GM19397 (cell line): ENCODE measurements around the gene FGF16.
"Not testable (repeated sequence)": the region's sequence is repeated elsewhere in the genome, so short reads cannot be mapped to it uniquely, and the experiment has no call there.

Experiments used
- ATAC-seq: cut with Tn5 transposase; IDR thresholded peaks from one replicate; pipeline ENCODE4 v1.9.1; 2021; ENCODE audit warnings: mild to moderate bottlenecking, moderate library complexity; ENCODE audit not compliant: unreplicated experiment

FGF16 gene

DNA sequence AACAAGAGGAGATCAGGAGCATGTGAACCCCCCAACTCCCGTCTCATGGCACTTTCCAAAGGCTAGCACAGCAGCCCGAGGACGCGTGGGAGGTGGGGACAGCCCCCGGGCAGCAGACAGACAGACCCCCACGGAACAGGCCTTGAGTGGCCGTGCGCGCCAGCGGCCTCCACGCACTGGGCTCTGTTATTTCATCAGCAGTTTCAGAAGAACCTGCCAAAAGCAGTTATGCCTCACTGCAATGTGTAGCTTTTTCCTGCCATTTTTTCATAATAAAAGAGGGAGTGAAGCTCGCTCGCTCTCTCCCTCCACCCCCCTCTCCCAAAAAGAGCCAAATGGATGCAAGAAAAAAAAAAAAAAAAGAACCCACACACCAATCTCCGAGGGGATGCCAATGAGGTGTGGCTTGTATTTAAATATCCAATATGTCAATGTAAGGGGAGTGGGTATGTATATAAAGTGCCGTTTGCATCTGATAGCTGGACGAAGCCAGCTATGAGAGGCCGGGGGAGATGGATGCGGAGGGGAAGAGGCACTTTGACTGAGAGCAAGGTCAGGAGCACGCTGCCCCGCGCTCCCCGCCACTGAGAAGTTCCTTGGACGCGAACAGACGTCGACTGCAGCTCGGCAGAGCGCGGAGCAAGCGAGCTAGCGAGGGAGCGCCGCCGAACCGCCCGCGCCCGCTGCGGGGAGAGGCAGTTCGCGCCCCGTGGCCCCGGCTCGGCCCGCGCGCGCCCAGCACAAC, at the start of gene FGF16:
TSS of gene FGF16 (plus strand) at position 482 of the 745 bp plus-strand sequence. CDS start 286 bp downstream, outside the sequence.
- ATAC-seq = peak; percentile 41

DNA sequence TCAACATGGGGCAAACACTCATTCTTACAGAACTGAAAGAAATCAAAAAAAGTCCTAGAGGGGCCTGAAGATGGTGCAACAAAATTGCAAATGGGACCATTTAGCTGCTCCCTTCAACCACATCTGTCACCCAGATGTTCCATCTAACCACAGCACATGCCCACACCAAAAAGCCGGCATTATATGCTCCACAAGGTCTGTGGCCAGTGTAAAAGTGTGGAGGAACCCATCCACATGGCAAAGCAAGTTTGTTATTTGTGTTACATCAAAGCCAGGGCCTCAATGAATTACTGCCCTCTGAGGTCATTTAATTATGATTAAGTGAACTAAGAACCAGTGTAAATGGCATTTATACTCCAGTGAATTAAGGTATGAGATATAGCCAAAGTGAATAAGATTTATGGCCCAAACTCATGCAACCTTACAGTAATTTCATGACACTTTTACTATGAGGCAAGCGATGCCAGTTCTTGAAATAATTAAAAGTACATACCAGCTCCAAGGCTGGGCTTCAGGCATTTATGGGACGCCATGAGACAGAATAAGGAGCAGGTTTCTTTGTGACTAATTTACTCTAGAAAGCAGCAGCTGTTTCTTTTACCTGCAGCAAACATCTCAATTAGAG, 48.7 kb upstream of the FGF16 start:
- no peak for ATAC-seq

DNA sequence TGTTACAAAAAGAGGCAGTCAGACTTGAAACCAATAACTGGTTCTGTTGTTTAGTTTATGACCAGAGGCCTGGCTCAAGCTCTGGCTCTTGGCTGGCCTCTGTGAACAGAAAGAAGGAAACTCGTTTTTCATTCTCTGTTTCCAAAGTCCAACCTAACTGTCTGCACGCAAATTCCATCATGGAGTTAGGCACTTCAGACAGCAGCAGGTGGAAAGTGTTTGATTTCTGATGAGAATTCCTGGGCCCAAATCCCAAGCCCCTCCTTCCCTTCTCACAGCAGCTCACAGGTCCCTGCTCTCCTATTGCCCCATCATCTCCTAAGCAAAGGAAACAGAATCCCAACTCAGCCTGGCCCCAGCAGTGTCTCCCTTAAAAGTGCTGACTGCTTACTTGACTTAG, 42.8 kb upstream of the FGF16 start:
- ATAC-seq = no peak

DNA sequence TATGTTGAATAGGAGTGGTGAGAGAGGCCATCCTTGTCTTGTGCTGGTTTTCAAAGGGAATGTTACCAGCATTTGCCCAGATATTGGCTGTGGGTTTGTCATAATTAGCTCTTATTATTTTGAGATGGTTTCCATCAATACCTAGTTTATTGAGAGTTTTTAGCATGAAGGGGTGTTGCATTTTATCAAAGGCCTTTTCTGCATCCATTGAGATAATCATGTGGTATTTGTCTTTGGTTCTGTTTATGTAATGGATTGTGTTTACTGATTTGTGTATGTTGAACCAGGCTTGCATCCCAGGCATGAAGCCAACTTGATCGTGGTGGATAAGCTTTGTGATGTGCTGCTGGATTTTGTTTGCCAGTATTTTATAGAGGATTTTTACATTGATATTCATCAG, 39.4 kb upstream of the FGF16 start:
- ATAC-seq = not testable (repeated sequence)

DNA sequence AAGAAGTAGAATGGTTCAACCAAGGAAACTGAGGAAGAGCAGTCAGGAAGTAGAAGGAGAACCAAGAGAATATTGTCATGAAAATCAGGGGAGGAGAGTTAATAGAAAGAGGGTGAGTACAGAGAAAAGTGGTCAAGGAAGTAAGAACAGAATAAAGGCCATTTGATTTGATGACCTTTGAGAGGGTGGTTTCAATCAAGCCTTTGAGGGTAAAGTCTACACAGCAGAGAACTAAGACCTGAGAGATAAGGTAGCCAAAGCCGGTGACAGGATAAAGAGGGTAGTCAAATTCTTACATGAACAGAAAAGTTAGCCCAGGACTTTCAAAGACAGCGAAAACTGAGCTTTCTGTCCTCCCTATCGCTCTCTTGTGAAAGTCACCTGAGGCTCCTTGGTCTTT, 34.6 kb upstream of the FGF16 start:
- ATAC-seq = no peak

DNA sequence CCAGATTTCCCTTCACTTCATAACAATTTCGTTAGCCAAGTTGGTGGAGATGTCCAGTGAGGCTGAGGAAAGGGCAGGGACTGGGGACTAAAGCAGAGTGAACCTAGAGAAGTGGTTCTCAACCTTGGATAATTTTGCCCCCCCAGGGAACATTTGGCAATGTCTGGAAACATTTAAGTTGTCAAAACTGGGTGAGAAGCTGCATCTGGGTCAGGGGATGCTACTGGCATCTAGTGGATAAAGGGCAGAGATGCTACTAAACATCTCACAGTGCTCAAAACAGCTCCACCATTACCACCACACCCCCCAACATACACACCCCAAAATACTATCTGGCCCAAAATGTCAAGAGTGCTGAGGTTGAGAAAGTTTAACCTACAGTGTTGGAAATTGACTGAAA, 32.0 kb upstream of the FGF16 start:
- ATAC-seq = no peak

DNA sequence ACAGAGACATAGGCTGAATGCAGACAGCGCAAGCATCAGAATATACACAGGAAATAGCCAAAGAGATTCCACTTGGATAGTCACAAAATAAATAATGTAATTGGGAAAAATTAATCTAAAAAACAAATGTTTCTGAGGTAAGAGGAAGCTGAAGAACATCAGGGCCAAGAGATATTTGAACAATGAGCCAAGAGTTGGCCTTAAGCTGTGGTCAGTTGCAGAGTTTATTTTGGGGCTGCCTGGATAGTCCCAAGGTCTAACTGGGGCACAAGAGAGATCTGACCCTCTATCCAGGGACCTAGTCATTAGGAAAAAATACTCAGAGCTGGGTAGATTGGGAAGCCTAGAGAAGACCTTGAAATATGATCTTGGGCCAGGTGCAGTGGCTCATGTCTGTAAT, 31.3 kb upstream of the FGF16 start:
- no peak for ATAC-seq

DNA sequence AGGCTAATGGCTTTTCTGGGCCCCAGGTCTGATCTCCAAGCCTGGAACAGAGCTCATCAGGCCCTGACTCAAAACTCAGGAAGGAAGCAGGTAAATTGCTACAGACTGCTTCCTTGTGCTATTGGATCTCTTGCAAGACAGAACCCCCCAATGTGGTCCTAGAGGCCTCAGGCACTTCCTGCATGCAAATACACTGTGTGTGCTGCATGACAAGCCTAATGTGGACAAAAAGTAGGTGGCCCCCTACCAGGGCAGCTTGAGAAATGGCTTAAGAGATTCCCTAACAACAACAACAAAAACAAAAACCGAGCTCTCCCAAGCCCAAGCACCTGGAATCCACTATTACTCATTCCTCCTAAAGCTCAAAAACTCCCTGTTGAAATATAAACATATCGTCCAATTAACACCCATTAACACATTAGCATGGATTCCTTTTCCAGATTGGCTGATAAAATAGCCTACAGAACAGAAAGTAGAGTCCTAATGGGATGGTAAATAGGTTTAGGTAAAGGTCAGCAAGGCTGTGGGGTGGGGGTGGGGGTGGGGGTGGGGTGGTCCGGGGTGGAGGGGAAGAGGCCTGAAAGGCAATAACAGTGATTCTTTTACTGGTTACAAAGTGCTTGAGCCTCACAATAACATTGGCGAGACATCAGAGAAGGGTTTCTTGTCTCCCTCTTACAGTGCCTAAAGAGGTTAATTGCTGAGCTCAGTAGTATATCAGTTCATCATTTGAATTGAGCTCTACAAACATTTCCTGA, 24.1 kb upstream of the FGF16 start:
- ATAC-seq = no peak

DNA sequence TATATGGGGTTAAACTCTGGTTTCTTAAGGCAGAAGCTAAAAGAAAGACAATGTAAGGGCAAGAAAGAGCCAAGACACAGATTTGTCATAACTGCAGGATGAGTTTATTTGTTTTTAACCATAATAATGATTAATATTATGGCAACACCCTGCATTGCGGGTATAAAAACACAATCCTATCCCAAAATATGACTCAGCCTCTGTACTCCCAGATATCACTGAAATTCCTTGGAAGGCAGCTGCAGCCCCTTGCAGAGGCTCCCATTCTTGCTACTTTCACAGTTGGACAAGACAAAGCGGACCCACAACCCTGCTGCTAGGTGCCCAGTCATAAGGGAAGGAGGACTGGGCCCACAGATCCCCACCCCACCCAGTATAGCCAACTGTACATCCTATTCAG, 20.4 kb upstream of the FGF16 start:
- ATAC-seq = no peak

DNA sequence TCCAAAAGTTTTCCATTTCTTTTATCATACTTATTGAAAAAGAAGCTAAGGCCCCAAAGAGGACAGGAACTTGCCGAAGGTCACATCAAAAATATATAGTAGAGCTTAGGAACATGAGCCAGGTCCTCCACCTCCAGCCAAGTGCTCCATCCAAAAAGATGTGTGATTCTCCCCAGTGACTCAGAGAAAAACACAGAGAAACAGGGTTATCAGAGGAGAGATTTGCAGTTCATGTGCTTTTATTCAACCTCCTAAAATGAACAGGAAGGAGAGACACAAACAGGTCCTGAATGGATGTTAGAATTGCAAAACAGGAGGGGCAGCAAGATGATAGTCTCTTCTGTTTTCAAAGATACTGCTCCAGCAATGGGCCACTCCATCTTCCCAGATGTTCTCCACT, 19.6 kb upstream of the FGF16 start:
- no peak for ATAC-seq

DNA sequence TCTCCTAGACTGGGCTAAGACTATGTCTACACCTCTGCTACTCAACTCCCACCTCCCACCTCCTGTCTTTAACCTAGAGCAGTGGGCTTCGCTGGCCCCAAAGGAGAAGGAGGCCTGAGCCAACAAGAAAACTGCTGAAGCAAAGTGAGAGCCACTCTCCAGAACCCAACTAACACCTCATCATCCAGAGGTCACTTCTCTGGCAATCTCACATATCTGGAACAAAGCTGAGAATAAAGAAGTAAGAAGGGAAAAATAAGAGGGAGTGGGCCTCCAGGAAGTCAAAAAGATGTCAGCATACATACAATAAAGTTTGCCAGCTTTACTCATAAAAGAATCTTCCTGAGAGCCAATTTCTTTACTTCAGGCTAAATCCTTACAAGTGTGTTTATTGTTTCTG, 18.6 kb upstream of the FGF16 start:
- ATAC-seq = no peak

DNA sequence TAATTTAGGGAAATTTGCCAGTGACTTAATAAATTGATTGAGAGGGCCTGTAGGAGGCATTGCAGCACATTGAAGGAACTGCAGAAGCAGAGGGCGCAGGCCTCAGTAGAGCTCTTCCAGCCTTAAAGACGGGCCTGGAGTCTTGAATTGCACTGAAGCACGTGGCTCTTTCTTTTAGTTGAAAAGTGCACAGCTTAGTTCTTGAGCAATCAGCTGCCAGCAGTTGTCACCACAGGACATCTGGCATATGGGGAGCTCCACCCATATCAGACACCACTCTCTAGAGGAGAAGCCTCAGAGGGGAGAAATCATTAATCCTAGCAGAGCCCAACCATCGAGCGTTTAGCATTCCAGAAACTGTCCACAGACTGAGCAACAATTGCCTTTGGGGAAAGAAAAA, 16.0 kb upstream of the FGF16 start:
- ATAC-seq = no peak

DNA sequence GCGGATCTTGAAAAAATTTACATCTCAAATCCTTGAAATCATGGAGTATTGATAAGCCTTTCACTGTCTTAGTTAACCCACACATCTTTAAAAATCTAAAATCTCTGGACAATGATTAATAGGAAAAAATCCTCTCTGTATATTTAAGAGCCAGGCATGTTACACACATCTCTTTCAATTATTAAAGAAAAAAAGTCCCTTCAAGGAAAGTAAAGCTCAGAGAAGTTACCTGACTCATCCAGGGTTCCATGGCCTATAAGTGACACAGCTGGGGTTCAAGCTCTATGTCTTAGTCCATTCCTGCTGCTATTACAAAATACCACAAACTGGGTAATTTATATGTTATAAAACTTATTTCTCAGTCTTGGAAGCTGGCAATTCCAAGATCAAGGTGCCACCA, 14.2 kb upstream of the FGF16 start:
- ATAC-seq = no peak

DNA sequence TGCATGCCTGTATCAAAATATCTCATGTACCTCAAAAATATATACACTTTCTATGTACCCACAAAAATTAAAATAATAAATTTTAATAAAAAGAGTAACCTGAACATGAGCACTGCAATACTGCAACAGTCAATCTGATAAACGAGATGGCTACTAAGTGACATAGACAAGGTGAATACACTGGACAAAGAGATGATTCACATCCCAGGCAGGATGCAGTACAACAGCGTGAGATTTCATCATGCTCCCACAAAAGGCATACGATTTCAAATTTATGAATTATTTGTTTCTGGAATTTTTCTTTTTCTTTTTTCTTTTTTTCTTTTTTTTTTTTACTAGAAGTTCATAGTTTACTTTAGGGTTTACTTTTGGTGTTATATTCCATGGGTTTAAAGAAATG, 12.2 kb upstream of the FGF16 start:
- ATAC-seq = no peak

DNA sequence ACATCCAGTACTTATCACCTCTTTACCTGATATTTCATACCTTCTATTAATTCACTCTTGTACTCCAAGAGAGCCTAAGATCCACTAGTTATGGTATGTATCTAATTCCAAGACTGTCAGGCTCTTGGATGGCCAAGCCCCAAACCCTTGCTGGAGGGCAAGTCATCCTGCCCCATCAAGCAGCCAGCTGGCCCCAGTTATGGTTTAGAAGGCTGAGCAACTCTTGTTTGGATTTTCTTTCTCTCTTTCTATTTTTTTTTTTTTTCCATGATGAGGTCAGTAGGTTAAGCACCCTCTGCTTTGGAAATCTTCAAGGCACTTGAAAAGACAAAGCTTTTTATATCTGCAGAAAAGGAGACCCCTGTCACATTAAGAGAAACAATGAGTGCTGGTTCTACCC, 10.9 kb upstream of the FGF16 start:
- no peak for ATAC-seq

DNA sequence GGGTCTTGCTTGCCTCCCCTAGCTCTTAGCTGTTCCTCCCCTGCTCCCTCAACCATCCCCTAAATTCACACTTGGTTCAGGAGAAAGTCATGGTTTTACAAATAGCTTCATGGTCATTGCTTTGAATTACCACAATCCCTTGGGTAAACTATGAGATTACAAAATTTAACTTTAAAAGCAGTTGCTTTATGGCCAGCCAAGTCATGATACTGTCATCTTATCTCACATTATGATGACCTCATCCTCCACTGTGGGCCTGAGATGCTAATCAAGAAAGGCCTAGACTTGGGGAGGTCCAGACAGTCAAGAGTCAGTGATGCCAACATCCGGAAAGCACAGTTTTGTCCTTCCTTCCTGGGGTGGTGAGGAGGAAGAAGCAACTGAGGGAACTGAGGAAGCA, 10.5 kb upstream of the FGF16 start:
- ATAC-seq = no peak

DNA sequence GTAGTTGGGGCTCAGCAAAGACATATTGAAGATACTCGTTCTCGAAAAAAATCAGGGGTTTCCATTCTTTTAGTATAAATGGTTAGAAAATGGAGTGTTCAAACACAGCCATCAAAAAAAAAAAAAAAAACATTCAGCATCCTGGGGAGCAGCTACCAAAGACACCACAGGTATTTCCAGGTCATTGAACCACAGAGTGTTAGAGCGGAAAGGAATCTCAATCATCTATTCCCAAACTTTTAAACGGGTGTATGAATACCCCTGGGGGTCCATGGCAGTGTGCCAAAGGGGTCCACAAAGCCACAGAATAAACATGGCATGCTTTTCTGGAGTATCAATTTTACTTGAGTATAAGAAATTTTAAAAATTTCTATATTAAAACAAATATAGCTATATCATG, 6.9 kb upstream of the FGF16 start:
- ATAC-seq = no peak

DNA sequence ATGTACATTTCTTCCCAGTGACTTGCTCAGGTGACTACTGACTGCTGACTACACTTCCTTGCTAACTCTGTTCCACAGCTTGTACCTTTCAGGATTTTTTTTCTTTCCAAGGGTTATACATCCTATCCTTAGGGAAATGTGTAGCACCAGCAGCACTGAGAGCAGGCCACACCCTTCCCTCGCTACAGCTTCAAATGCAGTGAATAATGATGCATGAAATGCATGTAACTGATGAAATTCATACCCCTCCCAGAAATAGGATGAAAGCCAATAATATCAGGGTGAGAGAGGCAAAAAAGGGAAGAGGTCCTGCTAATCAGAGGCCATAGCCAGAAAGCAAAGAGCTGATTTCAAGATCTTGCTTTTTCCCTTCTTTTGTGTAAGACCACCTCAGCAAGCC, 6.2 kb upstream of the FGF16 start:
- ATAC-seq = no peak

DNA sequence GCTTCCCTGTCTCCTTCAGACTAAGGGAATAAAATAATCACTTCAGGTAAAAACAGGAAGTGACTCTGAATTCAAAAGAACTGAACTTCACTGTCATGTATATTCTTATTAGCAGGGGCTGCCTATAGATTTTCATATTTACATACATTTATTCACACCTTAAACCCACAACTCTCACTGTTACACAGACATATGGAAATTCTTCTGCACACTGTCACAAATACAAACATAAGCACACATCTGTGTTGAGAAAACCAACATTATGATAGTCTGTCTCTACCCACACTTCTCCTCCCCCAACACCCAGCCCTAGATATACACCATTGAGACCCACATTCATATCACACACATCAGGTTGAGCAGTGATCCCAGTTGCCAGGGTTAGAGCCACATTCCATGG, 5.7 kb upstream of the FGF16 start:
- no peak for ATAC-seq

DNA sequence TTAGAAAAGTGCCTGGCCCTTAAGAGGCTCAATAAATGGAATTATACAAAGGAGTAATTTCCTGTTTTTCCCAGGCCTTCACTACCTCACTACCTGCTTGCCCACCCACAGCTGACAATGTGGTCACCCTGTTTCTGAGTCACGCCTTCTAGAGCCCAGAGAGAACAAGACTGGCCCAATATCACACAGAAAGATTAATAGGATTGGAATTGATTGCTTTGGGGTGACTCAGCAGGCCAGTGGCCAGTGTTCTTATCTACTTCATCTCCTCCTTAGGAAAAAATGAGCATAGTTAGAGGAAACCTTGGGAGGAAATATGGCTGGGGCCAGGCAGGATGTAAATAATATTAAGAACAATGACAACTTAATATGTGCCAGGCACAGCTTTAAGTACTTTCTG, 4.5 kb upstream of the FGF16 start:
- ATAC-seq = no peak

DNA sequence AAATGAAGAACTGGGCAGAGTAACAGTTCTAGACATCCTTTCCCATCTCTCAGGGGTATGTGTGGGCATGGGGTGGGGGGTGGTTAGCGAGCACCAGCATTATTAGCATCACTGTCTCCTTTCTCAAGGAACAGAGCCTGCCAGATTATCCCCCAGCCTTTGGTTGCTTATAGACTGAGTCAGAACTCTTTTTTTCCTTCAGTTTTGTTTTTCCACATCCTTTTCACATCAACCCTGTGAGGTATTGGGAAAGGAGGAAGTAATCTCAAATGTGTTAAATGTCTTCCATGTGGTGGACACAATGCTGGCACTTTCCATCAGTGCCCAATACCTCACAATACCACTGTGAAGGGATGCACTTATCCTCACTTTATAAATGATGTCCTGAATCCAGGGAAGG, 3.1 kb upstream of the FGF16 start:
- no peak for ATAC-seq

DNA sequence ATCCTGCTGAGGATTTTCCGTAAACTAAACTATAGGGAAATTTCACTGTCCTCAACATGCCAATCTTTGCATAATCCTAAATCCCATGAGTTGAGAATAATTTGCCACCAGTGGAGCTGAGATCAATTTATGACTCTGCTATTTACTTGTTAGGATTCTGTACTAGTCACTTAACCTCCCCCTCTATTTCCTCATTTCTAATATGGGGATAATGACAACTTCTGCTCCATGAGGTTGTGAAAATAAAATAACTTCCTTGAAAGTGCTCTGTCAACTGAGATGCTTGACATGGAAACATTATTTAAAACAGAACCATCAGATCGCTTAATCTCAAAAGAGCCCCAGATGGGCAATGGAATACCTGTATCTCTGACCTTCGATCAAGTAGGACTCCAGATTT, 2.6 kb upstream of the FGF16 start:
- ATAC-seq = no peak
